B cell (primary cell): ENCODE data around the gene C20orf173.

Source experiments
- EZH2 ChIP-seq: IDR thresholded peaks from 2 replicates; pipeline ENCODE4 v1.6.1; 2012; ENCODE audit warnings: borderline replicate concordance, low read depth, mild to moderate bottlenecking, moderate library complexity, low read length; ENCODE audit not compliant: insufficient read depth, poor library complexity, severe bottlenecking
- TF ChIP-seq, protein P1 (sequence below): fragments of 200-600 bp; IDR thresholded peaks from one replicate; pipeline ENCODE4 v1.8.0; 2022; ENCODE audit warnings: antibody characterized with exemption, mild to moderate bottlenecking

DNA sequence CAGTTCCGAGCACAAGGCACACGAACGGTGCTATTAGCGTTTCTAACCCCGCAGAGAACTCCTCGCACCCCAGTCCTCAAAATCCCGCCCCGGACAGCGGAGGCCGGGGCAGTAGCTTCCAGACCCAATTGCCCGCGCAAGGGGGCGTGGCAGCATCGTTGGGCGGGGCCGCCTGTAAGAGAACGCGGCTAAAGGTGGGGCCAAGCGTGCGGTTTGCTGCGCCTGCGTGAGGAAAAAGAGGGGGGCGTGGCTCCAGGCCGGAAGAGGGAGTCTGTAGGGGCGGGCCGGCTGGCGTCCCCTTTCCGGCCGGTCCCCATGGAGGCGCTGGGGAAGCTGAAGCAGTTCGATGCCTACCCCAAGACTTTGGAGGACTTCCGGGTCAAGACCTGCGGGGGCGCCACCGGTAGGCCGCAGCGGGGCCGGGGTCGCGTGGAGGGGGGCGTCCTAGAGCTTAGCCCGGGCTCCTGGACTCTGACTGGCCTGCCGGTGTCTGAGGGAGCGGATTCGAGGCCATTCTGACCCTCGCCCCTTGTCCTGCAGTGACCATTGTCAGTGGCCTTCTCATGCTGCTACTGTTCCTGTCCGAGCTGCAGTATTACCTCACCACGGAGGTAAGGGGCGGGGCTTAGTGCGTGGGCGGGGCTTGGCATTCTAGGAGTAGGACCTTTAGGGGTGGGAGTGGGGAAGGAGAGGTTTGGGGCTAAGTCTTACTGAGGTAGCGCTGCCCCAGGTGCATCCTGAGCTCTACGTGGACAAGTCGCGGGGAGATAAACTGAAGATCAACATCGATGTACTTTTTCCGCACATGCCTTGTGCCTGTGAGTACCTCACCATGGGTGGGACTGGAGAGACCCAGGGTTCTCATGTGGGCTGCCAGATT is 12.6 kb upstream of the C20orf173 start, which contains the start of gene ERGIC3:
- TF ChIP-seq, protein P1, sequence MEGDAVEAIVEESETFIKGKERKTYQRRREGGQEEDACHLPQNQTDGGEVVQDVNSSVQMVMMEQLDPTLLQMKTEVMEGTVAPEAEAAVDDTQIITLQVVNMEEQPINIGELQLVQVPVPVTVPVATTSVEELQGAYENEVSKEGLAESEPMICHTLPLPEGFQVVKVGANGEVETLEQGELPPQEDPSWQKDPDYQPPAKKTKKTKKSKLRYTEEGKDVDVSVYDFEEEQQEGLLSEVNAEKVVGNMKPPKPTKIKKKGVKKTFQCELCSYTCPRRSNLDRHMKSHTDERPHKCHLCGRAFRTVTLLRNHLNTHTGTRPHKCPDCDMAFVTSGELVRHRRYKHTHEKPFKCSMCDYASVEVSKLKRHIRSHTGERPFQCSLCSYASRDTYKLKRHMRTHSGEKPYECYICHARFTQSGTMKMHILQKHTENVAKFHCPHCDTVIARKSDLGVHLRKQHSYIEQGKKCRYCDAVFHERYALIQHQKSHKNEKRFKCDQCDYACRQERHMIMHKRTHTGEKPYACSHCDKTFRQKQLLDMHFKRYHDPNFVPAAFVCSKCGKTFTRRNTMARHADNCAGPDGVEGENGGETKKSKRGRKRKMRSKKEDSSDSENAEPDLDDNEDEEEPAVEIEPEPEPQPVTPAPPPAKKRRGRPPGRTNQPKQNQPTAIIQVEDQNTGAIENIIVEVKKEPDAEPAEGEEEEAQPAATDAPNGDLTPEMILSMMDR: no peak
- no peak for TF ChIP-seq EZH2
